ENCODE results near the gene CFC1.
"Not testable (repeated sequence)": the region's sequence is repeated elsewhere in the genome, so short reads cannot be mapped to it uniquely, and the experiment has no call there.

DNA sequence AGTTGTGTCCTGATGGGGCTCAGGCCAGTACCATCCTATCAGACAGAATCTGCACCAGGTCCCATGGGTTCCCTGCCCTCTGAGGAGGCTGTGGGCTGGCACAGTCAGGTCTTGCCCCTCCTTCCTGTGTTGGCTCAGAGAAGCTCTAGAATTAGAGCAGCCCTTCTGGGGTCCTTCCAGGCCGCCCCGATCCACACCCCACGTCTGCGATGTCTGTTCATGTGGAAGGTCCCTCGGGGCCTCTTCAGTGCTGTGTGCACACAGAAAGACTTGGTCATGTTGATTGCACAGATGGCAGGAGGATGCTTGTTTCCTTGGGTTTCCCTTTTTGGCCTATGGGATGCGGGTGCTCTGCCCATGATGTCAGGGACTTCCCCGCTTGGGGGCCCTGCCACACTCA is 20.3 kb downstream of the CFC1 start:
- TF ChIP-seq, protein P1, sequence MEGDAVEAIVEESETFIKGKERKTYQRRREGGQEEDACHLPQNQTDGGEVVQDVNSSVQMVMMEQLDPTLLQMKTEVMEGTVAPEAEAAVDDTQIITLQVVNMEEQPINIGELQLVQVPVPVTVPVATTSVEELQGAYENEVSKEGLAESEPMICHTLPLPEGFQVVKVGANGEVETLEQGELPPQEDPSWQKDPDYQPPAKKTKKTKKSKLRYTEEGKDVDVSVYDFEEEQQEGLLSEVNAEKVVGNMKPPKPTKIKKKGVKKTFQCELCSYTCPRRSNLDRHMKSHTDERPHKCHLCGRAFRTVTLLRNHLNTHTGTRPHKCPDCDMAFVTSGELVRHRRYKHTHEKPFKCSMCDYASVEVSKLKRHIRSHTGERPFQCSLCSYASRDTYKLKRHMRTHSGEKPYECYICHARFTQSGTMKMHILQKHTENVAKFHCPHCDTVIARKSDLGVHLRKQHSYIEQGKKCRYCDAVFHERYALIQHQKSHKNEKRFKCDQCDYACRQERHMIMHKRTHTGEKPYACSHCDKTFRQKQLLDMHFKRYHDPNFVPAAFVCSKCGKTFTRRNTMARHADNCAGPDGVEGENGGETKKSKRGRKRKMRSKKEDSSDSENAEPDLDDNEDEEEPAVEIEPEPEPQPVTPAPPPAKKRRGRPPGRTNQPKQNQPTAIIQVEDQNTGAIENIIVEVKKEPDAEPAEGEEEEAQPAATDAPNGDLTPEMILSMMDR (IDR thresholded peaks at IDR 0.05): not testable (repeated sequence)
- TF ChIP-seq, protein P2, sequence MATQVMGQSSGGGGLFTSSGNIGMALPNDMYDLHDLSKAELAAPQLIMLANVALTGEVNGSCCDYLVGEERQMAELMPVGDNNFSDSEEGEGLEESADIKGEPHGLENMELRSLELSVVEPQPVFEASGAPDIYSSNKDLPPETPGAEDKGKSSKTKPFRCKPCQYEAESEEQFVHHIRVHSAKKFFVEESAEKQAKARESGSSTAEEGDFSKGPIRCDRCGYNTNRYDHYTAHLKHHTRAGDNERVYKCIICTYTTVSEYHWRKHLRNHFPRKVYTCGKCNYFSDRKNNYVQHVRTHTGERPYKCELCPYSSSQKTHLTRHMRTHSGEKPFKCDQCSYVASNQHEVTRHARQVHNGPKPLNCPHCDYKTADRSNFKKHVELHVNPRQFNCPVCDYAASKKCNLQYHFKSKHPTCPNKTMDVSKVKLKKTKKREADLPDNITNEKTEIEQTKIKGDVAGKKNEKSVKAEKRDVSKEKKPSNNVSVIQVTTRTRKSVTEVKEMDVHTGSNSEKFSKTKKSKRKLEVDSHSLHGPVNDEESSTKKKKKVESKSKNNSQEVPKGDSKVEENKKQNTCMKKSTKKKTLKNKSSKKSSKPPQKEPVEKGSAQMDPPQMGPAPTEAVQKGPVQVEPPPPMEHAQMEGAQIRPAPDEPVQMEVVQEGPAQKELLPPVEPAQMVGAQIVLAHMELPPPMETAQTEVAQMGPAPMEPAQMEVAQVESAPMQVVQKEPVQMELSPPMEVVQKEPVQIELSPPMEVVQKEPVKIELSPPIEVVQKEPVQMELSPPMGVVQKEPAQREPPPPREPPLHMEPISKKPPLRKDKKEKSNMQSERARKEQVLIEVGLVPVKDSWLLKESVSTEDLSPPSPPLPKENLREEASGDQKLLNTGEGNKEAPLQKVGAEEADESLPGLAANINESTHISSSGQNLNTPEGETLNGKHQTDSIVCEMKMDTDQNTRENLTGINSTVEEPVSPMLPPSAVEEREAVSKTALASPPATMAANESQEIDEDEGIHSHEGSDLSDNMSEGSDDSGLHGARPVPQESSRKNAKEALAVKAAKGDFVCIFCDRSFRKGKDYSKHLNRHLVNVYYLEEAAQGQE (IDR thresholded peaks at IDR 0.05; ENCODE audit: insufficient read depth in 1 of 2, low read depth in 2 of 2, low read length in 1 of 2): not testable (repeated sequence)
- not testable (repeated sequence) for TF ChIP-seq POLR2AphosphoS5 (IDR thresholded peaks at IDR 0.05; ENCODE audit: low read depth, low read length); SIN3A (IDR thresholded peaks at IDR 0.05; ENCODE audit: borderline replicate concordance, insufficient read depth, low read depth, low read length); TCF7L2 (IDR thresholded peaks at IDR 0.05; ENCODE audit: low read depth, low read length)

Measured in Panc1 (cell line).